SK-N-MC (cell line): ENCODE measurements around the gene TMEM121.

Source experiments
- DNase-seq: peaks from one replicate; pipeline ENCODE4 v3.0.0-alpha.2; 2011; ENCODE audit warnings: low read depth, low spot score
- H3K27ac ChIP-seq: fragments of 200-600 bp; sonication (generic); 2 replicates; pipeline ENCODE4 v1.5.1; 2016; ENCODE audit warnings: mixed run types
- H3K36me3 ChIP-seq: fragments of 200-600 bp; sonication (generic); 2 replicates; pipeline ENCODE4 v1.6.1; 2017; ENCODE audit warnings: antibody characterized with exemption, low read length, mixed read lengths; ENCODE audit not compliant: insufficient read depth
- H3K4me3 ChIP-seq: fragments of 200-600 bp; sonication (generic); 2 replicates; pipeline ENCODE4 v1.5.1; 2016
- H3K9ac ChIP-seq: fragments of 200-600 bp; sonication (generic); 2 replicates; pipeline ENCODE4 v1.8.0; 2017; ENCODE audit warnings: mixed run types, mixed read lengths; ENCODE audit not compliant: insufficient read length
- H3K9me3 ChIP-seq: fragments of 200-600 bp; sonication (generic); 2 replicates; pipeline ENCODE4 v1.6.1; 2017; ENCODE audit warnings: low read depth, mild to moderate bottlenecking, antibody characterized with exemption, low read length, moderate library complexity, mixed read lengths
- EZH2 ChIP-seq: fragments of 200-600 bp; sonication (generic); IDR thresholded peaks from one replicate; pipeline ENCODE4 v1.6.1; 2017; ENCODE audit warnings: antibody characterized with exemption
- FOXP2 ChIP-seq: optimal IDR thresholded peaks from 2 replicates; pipeline ENCODE3; 2011; ENCODE audit warnings: mild to moderate bottlenecking, moderate library complexity; ENCODE audit not compliant: insufficient read depth; ENCODE audit errors: extremely low read length, control extremely low read depth
- POLR2AphosphoS5 ChIP-seq: IDR thresholded peaks from 2 replicates; pipeline ENCODE4 v1.6.1; 2012; ENCODE audit warnings: mild to moderate bottlenecking, low read depth, low read length, borderline replicate concordance

The TMEM121 gene

DNA sequence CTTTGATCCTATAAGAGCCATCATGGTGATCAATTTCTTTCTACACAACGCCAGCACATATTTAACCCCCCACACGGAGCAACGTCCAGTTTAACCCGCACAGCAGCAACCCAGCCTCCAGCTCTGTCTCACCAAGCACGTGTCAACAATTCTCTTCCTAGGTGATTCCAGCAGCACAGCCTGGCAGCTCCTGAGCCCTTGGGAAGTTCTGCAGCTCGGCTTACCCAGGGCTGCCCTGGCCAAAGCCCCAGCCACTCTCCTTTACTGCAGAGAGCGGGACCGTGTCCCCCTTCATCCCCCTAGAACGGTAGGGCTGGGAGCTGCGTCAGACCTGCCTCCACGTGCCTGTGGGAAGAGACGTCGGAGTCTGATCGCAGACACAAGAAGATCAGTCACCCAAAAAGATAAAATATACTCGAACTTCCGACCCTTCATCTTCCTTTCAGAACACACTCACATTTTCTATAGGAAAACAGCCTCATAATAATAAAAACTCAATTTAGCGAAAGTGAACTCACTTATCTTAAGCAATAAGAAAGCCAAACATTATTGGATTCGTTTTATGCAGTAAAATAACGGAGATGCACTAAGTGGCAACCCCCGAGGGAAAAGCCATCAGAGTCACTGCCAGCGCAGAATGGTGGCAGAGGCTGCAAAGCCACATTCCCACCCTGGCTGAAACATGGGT lies 7.6 kb downstream of the TMEM121 start:
- Histone ChIP-seq H3K9ac (no peak overlapping the region), H3K9me3 (no peaks in the 10 kb centered on the region), H3K4me3 (no peak overlapping the region), H3K36me3 (no peaks in the 10 kb centered on the region), H3K27ac (no peak overlapping the region)
- TF ChIP-seq POLR2AphosphoS5: no peak
- no peak for TF ChIP-seq EZH2
- no peak for TF ChIP-seq FOXP2
- DNase-seq: no peak

DNA sequence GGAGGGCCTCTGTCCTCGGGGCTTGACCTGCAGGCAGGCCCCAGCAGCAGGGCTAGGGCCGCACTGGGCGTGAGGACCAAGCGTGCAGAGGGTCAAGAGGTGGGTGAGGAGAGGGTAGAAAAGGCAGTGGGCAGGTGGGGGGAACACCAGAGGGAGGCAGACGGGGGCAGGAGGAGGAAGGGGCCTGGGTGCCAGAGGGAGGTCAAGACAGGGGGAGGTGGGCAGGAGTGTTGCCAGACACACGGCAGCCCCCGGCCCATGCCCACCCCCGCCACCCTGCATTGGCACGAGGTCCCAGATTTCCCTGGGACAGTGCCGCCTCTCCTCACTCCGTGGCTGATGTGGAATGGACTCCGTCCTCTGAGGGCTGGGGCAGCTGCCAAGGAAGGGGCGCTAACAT lies 8.2 kb downstream of the TMEM121 start:
- Histone ChIP-seq H3K9ac (no peak overlapping the region), H3K9me3 (no peaks in the 10 kb centered on the region), H3K4me3 (no peak overlapping the region), H3K27ac (no peak overlapping the region), H3K36me3 (no peaks in the 10 kb centered on the region)
- DNase-seq: no peak
- no peak for TF ChIP-seq FOXP2
- TF ChIP-seq EZH2: no peak
- TF ChIP-seq POLR2AphosphoS5: no peak

DNA sequence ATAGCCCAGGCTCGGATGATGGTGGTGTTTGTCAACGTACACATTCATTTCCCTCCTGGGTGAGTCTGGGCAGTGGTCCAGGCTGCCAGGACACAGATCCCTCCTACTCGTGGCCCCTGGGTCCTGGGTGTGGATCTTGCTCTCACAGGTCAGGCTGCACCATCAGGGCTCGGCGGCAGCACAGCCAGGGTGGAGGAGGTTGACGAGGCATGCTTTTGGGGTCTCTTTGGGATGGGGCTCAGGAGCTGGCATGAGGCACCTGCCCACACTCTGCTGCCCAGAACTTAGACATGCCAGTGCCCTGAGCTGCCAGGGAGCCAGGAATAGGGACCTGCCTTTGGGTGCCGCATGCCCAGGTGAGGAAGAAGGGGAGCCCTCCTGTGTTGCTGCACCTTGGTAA lies 9.7 kb downstream of the TMEM121 start:
- Histone ChIP-seq H3K4me3 (no peak overlapping the region), H3K9ac (no peak overlapping the region), H3K27ac (no peak overlapping the region), H3K9me3 (no peaks in the 10 kb centered on the region), H3K36me3 (no peaks in the 10 kb centered on the region)
- no peak for DNase-seq
- no peak for TF ChIP-seq EZH2

DNA sequence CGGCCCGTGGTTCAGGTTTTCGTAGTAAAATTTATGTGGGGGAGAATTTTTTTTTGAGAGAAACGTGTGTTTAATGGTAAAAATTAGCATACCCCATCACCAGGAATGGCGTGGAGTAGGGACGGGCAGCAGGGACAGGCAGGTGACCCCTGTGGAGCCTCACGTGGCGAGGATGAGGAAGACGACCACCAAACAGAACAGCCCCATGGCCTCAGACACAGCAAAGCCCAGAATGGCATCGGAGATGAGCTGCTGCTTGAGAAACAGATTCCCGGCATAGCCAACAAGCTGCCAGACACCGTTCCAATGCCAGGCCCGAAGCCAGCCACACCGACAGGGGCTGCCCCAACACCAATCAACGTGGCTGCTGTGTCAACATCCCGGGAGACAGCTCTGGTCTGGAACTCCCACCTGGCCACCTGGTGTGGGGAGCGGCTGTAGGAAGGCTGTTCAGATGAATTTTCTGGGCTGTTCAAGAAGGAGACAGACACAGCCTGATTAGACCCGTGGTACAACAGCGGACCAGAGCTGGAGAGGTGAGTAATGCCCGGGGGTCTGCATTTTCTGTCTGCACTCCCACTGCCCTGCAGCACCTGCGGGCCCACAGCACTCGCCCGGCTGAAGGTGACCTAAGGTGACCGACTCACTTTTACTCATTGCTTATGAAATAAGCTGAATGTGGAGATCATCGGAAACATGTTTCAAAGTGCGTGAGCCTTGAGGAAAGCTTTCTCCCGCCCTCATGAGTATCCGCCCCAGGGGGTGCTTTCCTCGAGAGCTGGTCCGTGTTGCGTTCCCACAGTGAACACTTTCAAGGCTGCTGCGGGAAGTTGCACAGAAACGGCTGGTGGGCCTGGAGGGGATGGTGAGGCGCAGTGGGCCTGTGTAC lies 10.6 kb downstream of the TMEM121 start:
- Histone ChIP-seq H3K9ac (no peak overlapping the region), H3K27ac (no peak overlapping the region), H3K9me3 (no peaks in the 10 kb centered on the region), H3K36me3 (no peaks in the 10 kb centered on the region), H3K4me3 (no peak overlapping the region)
- TF ChIP-seq POLR2AphosphoS5: no peak
- TF ChIP-seq FOXP2: no peak
- TF ChIP-seq EZH2: no peak
- no peak for DNase-seq

DNA sequence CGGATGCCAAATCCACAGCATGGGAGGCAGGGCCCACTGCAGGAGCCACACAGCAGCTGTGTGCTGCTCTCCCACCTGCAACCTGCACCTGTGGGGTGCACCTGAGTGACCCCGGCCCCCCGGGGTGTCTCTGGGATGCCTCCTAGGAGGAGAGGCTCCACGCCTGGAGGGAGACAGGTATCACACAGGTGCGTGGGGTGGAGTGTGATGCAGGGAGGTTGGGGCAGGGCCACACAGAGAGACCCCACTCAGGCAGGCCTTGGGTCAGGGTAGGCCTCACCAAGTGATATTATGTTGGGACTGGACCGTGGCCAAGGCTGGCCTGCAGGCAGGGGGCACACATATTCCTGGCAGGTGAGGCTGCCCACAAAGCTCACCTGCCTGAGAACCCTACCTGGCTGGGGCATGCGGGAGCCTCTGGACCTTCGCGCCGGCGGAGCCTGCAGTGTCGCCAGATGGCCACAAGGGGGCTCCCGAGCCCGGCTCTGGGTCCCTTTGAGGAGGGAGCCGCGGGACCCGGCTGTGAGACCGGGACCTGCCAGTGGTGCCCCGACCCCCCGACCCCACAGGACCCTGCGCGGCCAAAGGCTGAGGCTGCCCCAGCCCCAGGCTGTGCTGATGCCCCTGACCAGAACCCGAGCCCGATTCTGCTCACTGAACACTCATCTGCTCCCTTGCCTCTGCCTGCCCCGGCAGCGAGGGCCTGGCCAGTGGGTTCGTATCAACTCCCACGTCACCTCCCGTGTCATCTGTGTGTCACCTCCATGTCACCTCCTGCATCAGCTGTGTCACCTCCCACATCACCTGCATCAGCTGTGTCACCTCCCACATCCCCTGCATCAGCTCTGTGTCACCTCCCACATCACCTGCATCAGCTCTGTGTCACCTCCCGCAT lies 11.4 kb downstream of the TMEM121 start:
- DNase-seq: no peak
- Histone ChIP-seq H3K27ac (no peak overlapping the region), H3K9ac (no peak overlapping the region), H3K9me3 (no peaks in the 10 kb centered on the region), H3K36me3 (no peaks in the 10 kb centered on the region), H3K4me3 (no peak overlapping the region)
- no peak for TF ChIP-seq POLR2AphosphoS5
- TF ChIP-seq EZH2: no peak
- TF ChIP-seq FOXP2: no peak

DNA sequence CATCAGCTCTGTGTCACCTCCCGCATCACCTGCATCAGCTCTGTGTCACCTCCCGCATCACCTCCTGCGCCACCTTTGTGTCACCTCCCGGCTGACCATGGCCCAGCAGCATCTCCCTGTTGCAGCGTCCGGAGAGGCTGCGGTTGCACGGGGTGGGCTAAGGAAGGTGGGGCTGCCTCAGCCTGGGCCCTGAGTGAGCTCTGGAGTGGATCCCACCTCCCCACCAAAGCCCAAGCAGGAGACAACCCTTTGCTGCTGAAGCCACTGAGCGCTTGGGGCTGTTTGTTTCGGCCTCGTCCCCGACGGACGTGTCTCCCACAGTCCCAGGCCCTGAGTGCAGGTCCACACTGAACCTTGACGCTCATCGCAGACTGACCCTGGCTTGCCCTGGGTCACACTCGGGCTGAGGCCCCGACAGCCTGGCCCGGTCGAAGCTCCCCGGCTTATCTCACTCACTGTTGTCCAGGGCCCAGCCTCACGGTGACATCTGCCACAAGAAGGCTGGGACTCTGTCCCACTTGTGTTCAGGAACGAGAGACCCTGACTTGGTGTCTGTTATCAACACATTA lies 12.2 kb downstream of the TMEM121 start:
- no peaks in the 10 kb centered on the region for H3K36me3 ChIP-seq
- TF ChIP-seq EZH2 (no peak), POLR2AphosphoS5 (no peak), FOXP2 (no peak)
- H3K9ac ChIP-seq: no peak overlapping the region
- no peaks in the 10 kb centered on the region for H3K9me3 ChIP-seq
- H3K27ac ChIP-seq: no peak overlapping the region
- H3K4me3 ChIP-seq: no peak overlapping the region
- DNase-seq: no peak

DNA sequence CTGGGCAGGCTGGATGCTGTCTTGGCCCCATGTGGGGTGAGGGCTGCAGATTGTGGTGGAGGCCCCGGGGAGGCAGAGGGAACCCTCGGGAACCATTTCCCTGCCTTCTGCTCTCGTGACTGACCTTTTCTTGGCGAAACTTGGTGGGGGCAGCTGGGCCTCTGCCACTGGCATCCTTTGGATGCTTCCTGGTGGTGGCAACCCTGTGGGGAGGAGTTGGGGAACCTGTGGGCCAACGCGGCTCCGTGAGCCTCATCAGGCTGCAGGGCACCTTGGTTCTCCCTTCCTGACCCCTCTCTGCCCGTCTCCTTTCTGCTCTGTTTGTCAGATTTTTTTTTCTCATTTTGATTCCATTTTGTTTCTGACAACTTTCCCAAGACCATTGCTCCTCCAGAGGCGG lies 14.4 kb downstream of the TMEM121 start:
- no peaks in the 10 kb centered on the region for H3K9me3 ChIP-seq
- no peak for TF ChIP-seq POLR2AphosphoS5

More for the DNA sequence above, 14.4 kb downstream of the TMEM121 start:
- Histone ChIP-seq H3K36me3 (no peaks in the 10 kb centered on the region), H3K27ac (no peak overlapping the region), H3K9ac (no peak overlapping the region), H3K4me3 (no peak overlapping the region)
- DNase-seq: no peak
